Sigmoid colon (tissue), 7 donors: Measurements from ENCODE around the gene ZYG11B. TPM values are rescaled to one million over a fixed set of nuclear protein-coding genes. Genes with fewer than 3 reads are reported as not detected.
A peak's percentile ranks its signal among the peaks of the same experiment; 100 is the strongest.

ENCODE experiments used
- DNase-seq: peaks from one replicate; pipeline ENCODE4 v3.0.0-alpha.2; 2019
- H3K27ac ChIP-seq, 4 donors: fragments of 200-600 bp; sonication (generic); one replicate each; pipeline ENCODE4 v1.5.1; 2016 to 2019; ENCODE audit warnings: mild to moderate bottlenecking in 1 of 4
- H3K27me3 ChIP-seq, 3 donors: fragments of 200-600 bp; sonication (generic); one replicate each; pipeline ENCODE4 v1.5.1; 2019; ENCODE audit warnings: mild to moderate bottlenecking in 1 of 3
- H3K36me3 ChIP-seq, 4 donors: fragments of 200-600 bp; sonication (generic); one replicate each; pipeline ENCODE4 v1.5.1; 2016 to 2019
- H3K4me1 ChIP-seq, 4 donors: fragments of 200-600 bp; sonication (generic); one replicate each; pipeline ENCODE4 v1.5.1; 2017 to 2019
- H3K4me3 ChIP-seq, 4 donors: fragments of 200-600 bp; sonication (generic); one replicate each; pipeline ENCODE4 v1.5.1; 2017 to 2019; ENCODE audit warnings: mild to moderate bottlenecking in 2 of 4, moderate library complexity in 1 of 4
- H3K9me3 ChIP-seq, 4 donors: fragments of 200-600 bp in 3 of 4; sonication (generic) in 3 of 4; one replicate each; pipeline versions ENCODE4 v1.5.1 to v1.6.1; 2013 to 2019
- CTCF ChIP-seq, 4 experiments: fragments of 450-650 bp in 3 of 4; fragments of 200-600 bp in 1 of 4; IDR thresholded peaks; one replicate each; pipeline ENCODE4 v1.5.1; 2016 to 2019; ENCODE audit warnings: antibody characterized with exemption in 4 of 4, mild to moderate bottlenecking in 3 of 4, moderate library complexity in 2 of 4
- EP300 ChIP-seq, 4 donors: sonication (generic); formaldehyde crosslinking; IDR thresholded peaks; one replicate each; pipeline ENCODE4 v1.6.1; 2017; ENCODE audit warnings: antibody characterized with exemption in 4 of 4
- POLR2A ChIP-seq, 2 donors: fragments of 450-650 bp; IDR thresholded peaks; one replicate each; pipeline ENCODE4 v1.6.1; 2016; ENCODE audit warnings: antibody characterized with exemption in 2 of 2, mild to moderate bottlenecking in 2 of 2, moderate library complexity in 2 of 2
- POLR2AphosphoS5 ChIP-seq, 4 donors: sonication (generic); formaldehyde crosslinking; IDR thresholded peaks; one replicate each; pipeline ENCODE4 v1.6.1; 2017; ENCODE audit warnings: antibody characterized with exemption in 4 of 4
- whole genome bisulfite sequencing, 2 donors: extraction: QIAGEN DNeasy Blood & Tissue Kit; methylation state at CpG; one replicate each; pipeline ENCODE4 v1.1.7; 2013; 5-methylcytosine and 5-hydroxymethylcytosine counted together
- intact Hi-C: fragments of 100-400 bp; cut with DNase I; formaldehyde crosslinking; loops from one replicate; pipeline ENCODE4 v1.15.1; 2023
- polyA plus RNA-seq, 3 donors: library from polyadenylated mRNA; stranded (reverse); fragments of 200-250 nt; gene quantifications; one replicate each; pipeline ENCODE4 v1.2.3, GENCODE V29; 2013
- total RNA-seq, 4 donors: library from RNA; depleted of rRNA; stranded (reverse); fragments of >200 nt; gene quantifications; one replicate each; pipeline ENCODE4 v1.1.0, GENCODE V29; 2016
- donor health status: healthy with polysubstance abuse.
- donor health status: Bipolar disorder and iron deficiency.
- donor health status: healthy.

The ZYG11B gene
- total and polyA plus RNA-seq, 7 donors = 4.2 to 78.1 (median 55.0) TPM

- no peak for TF ChIP-seq POLR2A (IDR thresholded peaks at IDR 0.05)
- TF ChIP-seq POLR2AphosphoS5 (IDR thresholded peaks at IDR 0.05) = no peak
- no peak for TF ChIP-seq CTCF (IDR thresholded peaks at IDR 0.05)
- no peak for TF ChIP-seq EP300 (IDR thresholded peaks at IDR 0.05)
- Histone ChIP-seq H3K27ac (peak overlapping the region in 1 of 4 donors; percentile 23), H3K4me1 (peaks cover 0 to 65% (median 49%) of the 10 kb centered on the region in 4 donors), H3K4me3 (no peak overlapping the region), H3K27me3 (no peaks in the 10 kb centered on the region), H3K36me3 (peaks cover 0 to 2% (median under 1%) of the 10 kb centered on the region in 4 donors), H3K9me3 (no peaks in the 10 kb centered on the region)
- WGBS, 2 donors = 58 to 71% methylated on average over 3 of the region's 3 CpGs
- no peak for DNase-seq
- intact Hi-C loops = no loop called here
These were observed 25.6 kb downstream of the ZYG11B start for GRCh38 chr1:52751589-52752483.

DNA sequence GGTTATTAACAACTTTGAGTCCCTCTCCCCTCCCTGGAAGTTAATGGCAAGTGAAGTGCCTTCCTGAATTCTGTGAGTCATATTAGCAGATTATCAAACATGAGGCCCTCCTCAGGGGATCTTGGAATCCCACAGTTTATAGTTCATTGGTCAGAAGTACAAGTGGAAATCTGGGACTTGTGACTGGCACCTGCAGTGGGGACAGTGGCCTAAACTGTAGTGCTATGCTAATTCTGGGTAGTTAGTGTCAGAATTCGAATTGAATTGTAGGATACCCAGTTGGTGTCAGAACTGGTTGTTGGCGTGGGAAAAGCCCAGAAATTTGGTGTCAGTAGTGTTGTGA lies 26.2 kb downstream of the ZYG11B start:
- DNase-seq = no peak
- H3K4me3 ChIP-seq = no peak overlapping the region
- peaks cover 3 to 8% (median 6%) of the 10 kb centered on the region in 4 donors for H3K36me3 ChIP-seq
- intact Hi-C loops = no loop called here
- no peak overlapping the region for H3K27ac ChIP-seq
- H3K27me3 ChIP-seq = no peaks in the 10 kb centered on the region
- WGBS, 2 donors = 92% methylated on average over 2 of the region's 2 CpGs
- H3K4me1 ChIP-seq = peaks cover 0 to 58% (median 47%) of the 10 kb centered on the region in 4 donors
- no peak for TF ChIP-seq POLR2AphosphoS5 (IDR thresholded peaks at IDR 0.05)
- no peak for TF ChIP-seq EP300 (IDR thresholded peaks at IDR 0.05)
- no peak for TF ChIP-seq CTCF (IDR thresholded peaks at IDR 0.05)
- no peak for TF ChIP-seq POLR2A (IDR thresholded peaks at IDR 0.05)
- H3K9me3 ChIP-seq = no peaks in the 10 kb centered on the region

DNA sequence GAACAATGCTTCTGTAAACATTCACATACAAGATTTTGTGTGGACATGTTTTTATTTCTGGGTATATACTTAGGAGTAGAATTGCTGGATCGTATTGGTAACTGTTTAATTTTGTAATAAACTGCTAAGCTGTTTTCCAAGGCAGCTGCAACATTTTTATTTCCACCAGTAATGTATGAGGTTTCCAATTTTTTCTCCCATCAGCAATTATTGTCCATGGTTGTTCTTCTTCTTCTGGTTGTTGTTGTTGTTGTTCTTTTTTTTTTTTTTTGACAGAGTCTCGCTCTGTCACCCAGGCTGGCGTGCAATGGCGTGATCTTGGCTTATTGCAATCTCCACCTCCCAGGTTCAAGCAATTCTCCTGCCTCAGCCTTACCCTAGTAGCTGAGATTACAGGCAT lies 26.9 kb downstream of the ZYG11B start:
- TF ChIP-seq POLR2AphosphoS5 (IDR thresholded peaks at IDR 0.05) (no peak), POLR2A (IDR thresholded peaks at IDR 0.05) (no peak), EP300 (IDR thresholded peaks at IDR 0.05) (no peak), CTCF (IDR thresholded peaks at IDR 0.05) (no peak)
- peaks cover 0 to 51% (median 44%) of the 10 kb centered on the region in 4 donors for H3K4me1 ChIP-seq

DNA sequence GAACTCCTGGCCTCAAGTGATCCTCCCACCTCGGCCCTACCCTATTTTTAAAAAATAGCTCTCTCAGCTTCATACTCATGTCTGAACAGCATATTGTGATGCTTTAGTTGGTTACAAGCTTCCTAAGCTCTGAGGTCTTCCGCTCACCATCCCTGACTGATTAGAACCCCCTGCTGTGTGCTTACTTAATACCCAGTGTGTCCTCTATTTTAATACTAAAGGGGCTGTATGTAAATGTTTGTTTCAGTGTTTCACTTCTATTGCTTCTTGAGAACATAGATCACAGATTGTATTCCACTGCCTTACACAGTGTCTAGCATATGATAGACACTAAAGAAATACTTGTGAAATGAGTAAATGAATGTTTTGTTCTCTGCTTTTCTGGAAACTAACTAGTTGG lies 29.8 kb downstream of the ZYG11B start:
- DNase-seq = no peak
- Histone ChIP-seq H3K4me3 (no peak overlapping the region), H3K27ac (no peak overlapping the region), H3K36me3 (peaks cover 10 to 35% (median 10%) of the 10 kb centered on the region in 4 donors), H3K9me3 (no peaks in the 10 kb centered on the region), H3K27me3 (no peaks in the 10 kb centered on the region), H3K4me1 (peaks cover 0 to 23% (median 17%) of the 10 kb centered on the region in 4 donors)
- WGBS, 2 donors = 96 to 98% methylated on average over 2 of the region's 2 CpGs
- intact Hi-C loops = no loop called here
- no peak for TF ChIP-seq POLR2A (IDR thresholded peaks at IDR 0.05)
- TF ChIP-seq CTCF (IDR thresholded peaks at IDR 0.05) = no peak
- no peak for TF ChIP-seq POLR2AphosphoS5 (IDR thresholded peaks at IDR 0.05)
- TF ChIP-seq EP300 (IDR thresholded peaks at IDR 0.05) = no peak

More for the DNA sequence above, 26.9 kb downstream of the ZYG11B start:
- no peak overlapping the region for H3K27ac ChIP-seq
- H3K4me3 ChIP-seq = no peak overlapping the region
- H3K36me3 ChIP-seq = peaks cover 4 to 15% (median 9%) of the 10 kb centered on the region in 4 donors
- no peaks in the 10 kb centered on the region for H3K27me3 ChIP-seq
- intact Hi-C loops = no loop called here
- WGBS, 2 donors = 84 to 91% methylated on average over 4 of the region's 4 CpGs
- DNase-seq = no peak
- no peaks in the 10 kb centered on the region for H3K9me3 ChIP-seq
